Retina (tissue), 1 donor: ENCODE measurements around the gene CFAP298.
"Not testable (repeated sequence)": the region's sequence is repeated elsewhere in the genome, so short reads cannot be mapped to it uniquely, and the experiment has no call there.

ENCODE experiments used
- DNase-seq: peaks from one replicate; pipeline ENCODE4 v3.0.0-alpha.2; 2016

CFAP298 gene

GRCh38 chr21:32612075-32612998 is at the start of gene CFAP298:
Gene CFAP298 (minus strand): TSS chr21:32612377. CDS start chr21:32612243, 134 bp downstream.
- DNase-seq, result peak; percentile 99

GRCh38 chr21:32661026-32661782 is 49.0 kb upstream of the CFAP298 start:
- not testable (repeated sequence) for DNase-seq

- no peak for DNase-seq
Measured at GRCh38 chr21:32658524-32658923, 46.3 kb upstream of the CFAP298 start.

- DNase-seq, result peak; percentile 42
Measured at GRCh38 chr21:32653326-32653901, 41.2 kb upstream of the CFAP298 start.

GRCh38 chr21:32648165-32648564 is 36.0 kb upstream of the CFAP298 start:
- no peak for DNase-seq

GRCh38 chr21:32645261-32646182 is 33.3 kb upstream of the CFAP298 start:
- DNase-seq, result no peak

- DNase-seq, result no peak
Measured at GRCh38 chr21:32641710-32642698, 29.8 kb upstream of the CFAP298 start.

GRCh38 chr21:32626621-32627196 is 14.5 kb upstream of the CFAP298 start:
- DNase-seq, result no peak

GRCh38 chr21:32618218-32618617 is 6.0 kb upstream of the CFAP298 start:
- DNase-seq, result not testable (repeated sequence)

GRCh38 chr21:32613436-32614043 is 1.4 kb upstream of the CFAP298 start:
- DNase-seq, result no peak

GRCh38 chr21:32612999-32613337 is 791 bp upstream of the CFAP298 start:
- no peak for DNase-seq

GRCh38 chr21:32611471-32611997 is 643 bp downstream of the CFAP298 start:
- no peak for DNase-seq

- DNase-seq, result not testable (repeated sequence)
Measured at GRCh38 chr21:32610940-32611339, 1.2 kb downstream of the CFAP298 start.

GRCh38 chr21:32608851-32609250 is 3.3 kb downstream of the CFAP298 start:
- peak; percentile 87 for DNase-seq

GRCh38 chr21:32605469-32605868 is 6.7 kb downstream of the CFAP298 start:
- no peak for DNase-seq

- DNase-seq, result peak; percentile 35
Measured at GRCh38 chr21:32604464-32604863, 7.7 kb downstream of the CFAP298 start.

GRCh38 chr21:32603131-32603530 is 9.0 kb downstream of the CFAP298 start:
- DNase-seq, result no peak

- no peak for DNase-seq
Measured at GRCh38 chr21:32602099-32602498, 10.1 kb downstream of the CFAP298 start.

- DNase-seq, result no peak
Measured at GRCh38 chr21:32599526-32599925, 12.7 kb downstream of the CFAP298 start.

- no peak for DNase-seq
Measured at GRCh38 chr21:32599091-32599490, 13.1 kb downstream of the CFAP298 start.
